ENCODE results near the gene DNAJB11.

- TF ChIP-seq CTCF (IDR thresholded peaks at IDR 0.05): peak in 1 of 6 experiments; percentile 23
- peak in 3 of 4 donors; percentile 94 to 97 (median 94) for TF ChIP-seq POLR2A (IDR thresholded peaks at IDR 0.05)
Measured at GRCh38 chr3:186567072-186567921, 3.2 kb upstream of the DNAJB11 start, which contains the start of gene TBCCD1.
